HG03521 (cell line): ENCODE measurements around the gene NACC2.

Experiments used
- ATAC-seq: cut with Tn5 transposase; IDR thresholded peaks from one replicate; pipeline ENCODE4 v1.9.1; 2021; ENCODE audit warnings: mild to moderate bottlenecking, moderate library complexity; ENCODE audit not compliant: unreplicated experiment

NACC2 gene

DNA sequence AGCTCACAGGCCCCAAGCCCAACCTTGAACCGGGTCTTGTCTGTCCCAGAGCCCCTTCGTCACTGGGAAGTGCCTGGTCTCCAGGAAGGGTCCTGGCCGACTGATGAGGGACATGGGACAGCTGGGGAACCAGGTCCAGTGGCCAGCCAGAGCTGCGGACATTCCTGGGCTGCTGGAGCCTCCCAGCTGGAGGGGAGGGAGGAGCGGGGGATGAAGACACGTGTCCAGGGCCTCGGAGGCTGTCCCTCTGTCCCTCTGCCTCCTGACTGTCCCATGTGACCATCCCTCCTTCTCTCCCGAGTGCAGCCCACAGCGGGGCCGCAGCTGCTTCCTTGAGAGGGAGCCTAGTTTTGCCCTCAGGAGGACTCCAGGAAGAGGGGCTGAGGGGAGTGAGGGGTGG, 92.2 kb downstream of the NACC2 start:
- ATAC-seq = no peak

DNA sequence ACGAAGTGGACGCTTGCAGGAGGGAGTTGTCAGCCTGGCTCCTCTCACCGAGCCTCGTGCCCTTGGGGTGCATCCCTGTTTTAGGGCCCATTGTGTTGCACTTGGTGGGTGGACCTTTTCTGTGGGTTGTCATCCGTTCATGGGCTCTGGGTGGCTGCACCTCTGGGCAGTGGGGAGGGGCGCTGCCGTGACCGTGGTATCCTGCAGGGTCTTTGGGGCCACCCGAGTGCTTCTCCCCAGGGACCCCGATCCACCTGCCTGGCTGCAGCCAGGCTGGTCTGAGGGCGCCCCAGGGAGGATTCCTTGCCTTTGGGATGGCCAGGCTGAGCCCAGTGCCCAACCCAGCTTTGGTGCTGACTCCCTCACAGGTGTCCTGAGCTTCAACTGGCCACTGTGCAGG, 92.9 kb downstream of the NACC2 start:
- no peak for ATAC-seq

DNA sequence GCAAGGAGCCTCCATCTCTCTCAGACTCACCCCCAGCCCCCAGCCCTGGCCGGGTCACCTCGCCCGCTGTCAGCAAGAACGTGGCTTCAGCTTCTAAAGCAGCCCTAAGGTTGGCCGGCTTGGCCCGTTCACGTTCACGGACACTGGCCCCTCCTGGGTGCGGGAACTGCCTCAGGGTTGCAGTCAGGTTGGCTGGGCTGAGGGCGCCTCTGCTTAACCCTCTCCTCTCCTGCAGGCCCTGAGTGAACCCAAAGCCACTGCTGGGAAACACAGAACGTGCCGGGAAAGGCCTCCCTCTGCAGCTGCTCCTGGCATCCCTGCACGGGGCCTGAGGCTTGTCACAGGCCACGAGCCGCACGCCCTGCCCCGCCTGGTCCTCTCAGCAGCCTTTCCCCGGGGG, 93.9 kb downstream of the NACC2 start:
- no peak for ATAC-seq

DNA sequence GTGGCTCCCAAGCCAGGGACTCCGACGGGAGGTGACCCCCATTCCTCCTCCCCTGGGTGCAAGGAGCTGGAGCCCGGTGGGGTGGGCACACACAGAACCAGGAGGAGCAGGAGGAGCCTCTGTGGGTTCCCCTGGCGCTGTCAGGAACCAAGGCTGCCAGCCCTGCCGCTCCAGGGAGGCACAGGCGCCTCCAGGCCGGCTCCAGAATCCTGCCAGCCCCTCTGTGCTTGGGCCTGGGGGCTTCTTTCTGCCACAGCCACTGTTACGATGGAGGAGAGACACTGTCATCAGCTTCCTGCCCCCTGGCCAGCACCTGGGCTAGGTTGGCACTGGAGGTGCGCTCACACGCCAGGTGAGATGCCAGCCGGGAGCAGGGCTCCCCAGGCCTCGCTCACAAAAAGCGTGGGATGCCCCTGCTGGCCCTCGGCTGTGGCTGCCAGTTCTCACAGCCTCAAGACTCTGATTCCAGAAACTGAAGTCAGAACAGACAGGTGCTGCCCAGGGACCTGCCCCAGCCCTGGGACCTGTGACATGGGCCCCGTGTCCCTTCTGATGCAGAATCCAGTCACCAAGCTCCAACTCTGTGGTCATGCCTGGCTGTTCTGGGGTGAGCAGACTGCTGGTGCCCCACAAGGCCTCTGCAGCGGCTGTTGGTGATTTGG, 96.5 kb downstream of the NACC2 start:
- ATAC-seq = no peak

DNA sequence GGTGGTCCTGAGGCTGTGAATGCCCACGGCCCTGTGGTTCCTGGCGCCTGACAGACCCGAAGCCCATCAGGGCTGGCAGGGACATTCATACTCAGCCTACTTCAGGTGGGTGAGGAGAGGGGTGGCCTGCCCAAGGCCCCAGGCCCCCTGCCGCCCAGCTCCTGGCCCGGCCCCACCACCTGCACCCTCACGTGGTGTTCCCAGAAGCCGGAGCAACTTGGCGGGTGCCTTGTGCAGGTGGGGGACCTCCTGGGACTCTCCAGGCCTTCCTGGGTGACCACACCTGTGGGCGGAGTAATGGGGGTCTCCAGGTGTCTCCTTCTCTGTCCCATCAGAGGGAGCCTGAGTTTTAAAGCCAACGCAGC, 97.1 kb downstream of the NACC2 start:
- no peak for ATAC-seq

DNA sequence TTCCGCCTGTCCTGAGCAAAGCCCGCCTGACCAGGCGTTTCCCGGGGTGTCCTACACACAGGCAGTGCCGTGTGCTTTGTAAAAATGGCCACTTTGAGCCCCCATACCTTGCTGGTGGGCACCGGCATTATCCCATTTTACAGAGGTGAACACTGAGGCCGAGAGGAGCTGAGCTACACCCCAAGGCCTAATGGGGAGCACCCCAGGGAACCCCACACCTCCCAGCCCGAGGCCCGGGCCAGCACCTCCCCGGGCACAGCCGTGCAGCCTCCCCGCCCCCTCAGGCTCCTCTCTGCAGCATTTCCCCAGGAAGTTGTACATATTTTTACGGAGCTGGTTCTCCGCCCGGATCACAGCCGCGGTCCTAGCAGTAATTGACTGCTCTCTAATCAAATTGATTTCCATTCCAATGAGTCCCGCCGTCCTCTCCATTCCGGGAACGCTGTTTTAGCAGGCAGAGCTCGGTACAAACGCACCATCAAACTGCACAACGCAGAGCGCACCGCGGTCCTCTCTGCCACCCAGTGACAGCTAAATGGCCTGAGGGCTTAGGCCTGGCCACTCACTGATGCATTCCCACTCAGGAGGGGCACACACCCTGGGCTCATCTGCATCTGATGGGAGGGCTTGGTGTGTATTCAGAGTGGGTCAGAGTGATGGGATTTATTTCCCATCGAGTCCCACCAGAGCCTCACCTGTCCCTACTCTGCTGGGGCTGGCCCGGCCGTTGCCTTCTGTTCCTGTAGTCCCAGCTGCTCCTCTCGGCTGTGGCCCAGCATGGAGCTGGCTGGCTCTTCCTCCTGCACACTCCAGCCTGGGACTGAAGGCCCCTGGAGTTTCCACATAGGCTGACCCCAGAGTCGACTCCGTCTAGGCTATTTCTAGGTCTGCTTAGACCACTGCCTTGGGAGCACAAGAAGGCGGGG, 97.7 kb downstream of the NACC2 start:
- ATAC-seq = no peak

DNA sequence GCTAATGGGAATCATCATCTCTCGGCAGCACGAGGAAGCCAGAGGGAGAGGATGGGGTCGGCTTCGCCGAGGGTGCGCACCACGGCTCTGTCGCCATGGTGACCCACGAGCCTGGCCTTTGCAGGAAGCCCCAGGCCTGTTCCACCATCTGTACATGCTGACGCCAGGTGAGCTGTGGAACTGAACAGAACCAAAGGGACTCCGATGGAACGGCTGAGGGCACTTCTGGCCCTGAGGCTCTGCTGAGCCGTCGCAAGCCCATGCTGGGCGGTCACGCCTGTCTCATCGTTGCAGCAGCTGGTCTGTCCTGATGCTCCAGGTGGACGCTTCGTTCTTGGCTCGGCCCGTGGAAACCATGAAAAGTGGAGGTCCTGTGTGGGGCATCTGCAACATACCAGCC, 99.3 kb downstream of the NACC2 start:
- ATAC-seq = no peak

DNA sequence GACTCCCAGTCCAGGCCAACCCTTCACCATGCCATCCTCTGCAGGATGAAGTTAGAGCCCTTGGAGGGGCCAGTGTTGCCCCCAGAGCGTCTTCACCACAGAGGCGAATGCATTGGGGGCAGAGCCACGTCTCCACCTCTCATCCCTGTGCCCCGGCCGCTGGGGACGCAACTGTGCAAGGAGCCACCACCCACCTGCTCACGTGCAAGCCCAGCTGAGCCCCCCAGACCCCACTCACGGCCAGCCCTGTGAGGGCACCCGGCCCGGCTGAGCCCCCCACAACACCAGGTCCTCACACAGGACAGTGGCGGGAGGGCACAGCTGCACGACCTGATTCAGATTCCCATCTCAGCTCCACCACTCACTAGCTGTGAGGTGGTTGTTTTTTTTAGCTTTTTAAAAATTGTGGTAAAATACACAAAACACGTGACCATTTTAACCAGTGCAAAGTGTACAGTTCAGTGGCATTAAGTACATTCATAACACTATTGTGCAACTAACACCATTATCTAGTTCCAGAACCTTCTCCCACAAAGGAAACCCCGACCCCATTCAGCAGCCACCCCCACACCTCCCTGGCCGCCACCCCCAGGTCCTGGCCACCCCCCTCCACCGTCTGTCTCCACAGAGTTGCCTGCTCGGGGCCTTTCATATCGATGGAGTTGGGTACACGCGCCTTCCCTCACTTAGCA, 100.4 kb downstream of the NACC2 start:
- no peak for ATAC-seq

DNA sequence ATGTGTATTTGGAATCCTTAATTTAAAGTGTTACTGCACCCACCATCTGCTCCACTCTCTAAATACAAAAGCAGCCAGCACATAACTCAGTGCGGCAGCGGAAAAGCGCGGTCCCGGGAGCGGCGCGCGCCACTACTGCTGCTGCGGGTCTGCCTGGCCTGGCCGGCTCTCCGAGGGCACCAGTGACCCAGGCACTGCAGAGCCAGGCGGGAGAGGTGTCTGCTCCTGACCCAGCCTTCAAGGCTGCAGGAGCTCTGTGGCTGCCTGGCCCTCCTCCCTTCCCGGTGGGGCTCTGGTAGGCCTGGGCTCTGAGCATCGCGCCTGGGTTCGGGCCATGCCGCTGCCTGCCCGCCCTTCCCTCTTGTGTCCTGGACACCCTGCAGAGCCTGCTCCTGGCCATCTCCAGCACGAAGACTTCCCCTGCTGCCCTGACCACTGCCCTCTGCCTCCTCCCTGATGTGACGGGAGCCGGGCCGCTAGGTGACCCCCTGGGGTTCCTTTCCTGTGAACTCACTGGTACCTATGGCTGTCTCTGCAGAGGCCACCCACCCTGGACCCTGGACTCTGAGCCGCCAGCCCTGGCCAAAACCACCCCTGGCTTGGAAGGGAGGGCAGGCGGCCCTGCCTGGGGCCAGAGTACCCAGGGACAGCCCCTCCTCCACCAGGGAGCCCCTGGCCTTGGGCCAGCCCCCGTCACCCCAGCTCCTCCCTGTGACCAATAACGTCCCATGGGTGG, 101.2 kb downstream of the NACC2 start:
- no peak for ATAC-seq

DNA sequence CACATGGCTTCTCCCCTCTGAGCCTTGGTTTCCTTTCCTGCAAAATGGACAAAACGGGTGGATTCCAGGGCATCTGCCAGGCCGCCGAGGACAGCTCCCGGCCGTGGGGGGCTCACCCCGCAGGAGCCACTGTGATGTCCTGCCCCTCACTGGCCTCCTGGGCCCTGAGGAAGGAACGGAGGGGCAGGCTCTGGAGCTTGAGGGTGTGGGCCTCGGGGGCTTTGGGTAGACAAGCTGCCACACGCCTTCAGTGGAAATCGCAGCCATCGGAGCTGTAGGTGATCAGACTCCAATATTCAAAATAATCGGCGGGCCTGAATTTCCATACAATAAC, 101.7 kb downstream of the NACC2 start:
- ATAC-seq = no peak

DNA sequence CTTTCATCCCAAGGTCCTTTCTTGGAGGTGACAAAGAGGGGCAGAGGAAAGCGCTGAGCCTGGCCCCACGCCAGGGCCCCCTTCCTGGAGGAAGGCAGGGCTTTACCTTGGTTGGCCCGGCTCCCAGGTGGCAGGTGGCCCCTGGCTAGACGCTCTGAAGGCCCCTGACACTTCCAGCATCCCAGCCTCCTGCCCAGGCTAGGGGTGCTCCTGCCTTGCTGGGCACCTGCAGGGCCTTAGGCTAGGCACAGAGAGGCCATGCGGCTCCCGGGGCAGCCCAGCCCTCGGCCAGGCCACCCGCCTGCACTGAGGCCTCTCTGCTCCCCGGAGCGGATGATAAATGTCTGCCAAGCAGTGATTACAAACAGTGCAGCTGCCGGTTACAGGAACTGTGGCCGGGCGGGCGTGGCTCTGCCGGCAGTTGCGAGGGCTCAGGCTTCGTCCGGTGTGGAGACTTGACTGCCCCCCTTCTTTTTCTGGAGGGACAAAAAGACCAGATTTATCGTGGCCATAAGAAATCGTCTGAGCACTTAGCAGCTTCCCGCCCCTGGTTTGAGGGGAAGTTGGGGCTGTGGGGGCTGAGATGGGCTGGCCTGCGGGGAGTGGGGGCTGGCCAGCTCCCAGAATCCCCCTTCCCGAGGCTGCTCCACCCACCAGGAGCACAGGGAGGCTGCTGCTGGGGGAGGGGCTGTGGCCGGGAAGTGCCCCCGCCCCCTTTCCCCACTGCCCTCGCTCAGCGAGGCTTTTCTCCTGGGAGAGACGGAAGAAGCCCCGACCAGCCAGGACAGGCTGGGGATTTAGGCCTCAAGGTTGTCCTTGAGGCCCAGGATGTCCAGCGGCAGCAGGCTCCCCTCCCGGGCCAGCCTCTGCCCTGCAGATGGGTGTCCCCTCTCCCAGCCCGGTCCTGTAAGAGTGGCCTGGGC, 102.3 kb downstream of the NACC2 start:
- no peak for ATAC-seq

DNA sequence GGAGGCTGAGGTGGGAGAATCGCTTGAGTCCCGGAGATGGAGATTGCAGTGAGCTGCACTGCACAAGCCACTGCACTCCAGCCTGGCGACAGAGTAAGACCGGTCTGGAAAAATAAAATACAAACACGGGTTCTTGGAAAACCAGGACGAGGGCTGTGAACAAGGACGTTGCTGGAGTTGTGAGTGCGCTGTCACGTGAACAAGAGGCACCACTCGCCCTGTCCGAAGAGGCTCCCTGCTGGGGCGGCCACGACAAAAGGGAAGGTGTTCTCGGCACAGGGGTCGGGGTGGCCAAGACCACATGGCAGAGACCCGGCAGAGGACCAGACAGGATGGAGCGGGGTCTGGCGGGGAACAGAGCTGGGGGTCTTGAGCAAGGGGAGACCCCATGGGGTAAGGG, 103.3 kb downstream of the NACC2 start:
- no peak for ATAC-seq

DNA sequence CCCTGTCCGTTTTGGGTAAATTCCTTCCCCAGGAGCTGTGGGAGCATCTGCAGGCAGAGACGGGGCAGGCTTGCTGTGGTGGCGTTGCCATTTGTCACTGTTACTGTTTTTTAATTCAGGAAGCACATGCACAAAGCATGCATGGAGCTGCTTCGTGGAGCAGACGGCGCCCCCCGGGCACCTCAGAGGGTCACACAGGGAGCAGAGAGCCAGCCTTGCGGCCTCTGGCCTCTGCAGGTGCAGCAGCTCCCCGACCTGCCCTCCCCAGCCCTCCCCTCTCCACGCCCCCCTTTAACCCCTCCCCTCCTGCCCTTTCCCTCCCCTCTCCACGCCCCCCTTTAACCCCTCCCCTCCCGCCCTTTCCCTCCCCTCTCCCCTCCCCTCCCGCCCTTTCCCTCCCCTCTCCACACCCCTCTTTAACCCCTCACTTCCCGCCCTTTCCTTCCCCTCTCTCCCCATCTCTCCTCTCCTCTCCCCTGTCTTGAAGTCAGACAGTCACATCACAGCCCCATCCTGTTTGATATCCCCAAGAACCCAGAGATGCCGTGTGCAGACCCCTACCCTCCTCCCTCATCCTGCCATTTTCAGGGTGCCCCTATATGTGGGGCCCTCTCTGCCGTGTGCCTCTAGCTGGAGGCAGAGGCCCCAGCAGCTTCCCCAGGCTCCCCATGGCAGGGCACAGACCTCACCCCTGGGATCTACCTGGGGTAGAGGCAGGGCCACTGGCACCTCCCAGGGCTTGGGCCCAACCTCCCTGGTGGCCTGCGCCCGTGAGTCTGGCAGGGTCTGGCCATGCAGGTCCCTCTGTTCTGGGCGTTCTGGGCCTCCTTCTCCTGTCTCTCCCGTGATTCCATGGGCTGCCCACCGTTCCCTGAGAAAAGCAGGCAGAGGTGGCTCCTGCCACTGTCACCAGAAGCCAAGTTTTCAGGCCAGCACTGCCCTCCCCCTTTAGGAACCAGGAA, 104.3 kb downstream of the NACC2 start:
- ATAC-seq = no peak

DNA sequence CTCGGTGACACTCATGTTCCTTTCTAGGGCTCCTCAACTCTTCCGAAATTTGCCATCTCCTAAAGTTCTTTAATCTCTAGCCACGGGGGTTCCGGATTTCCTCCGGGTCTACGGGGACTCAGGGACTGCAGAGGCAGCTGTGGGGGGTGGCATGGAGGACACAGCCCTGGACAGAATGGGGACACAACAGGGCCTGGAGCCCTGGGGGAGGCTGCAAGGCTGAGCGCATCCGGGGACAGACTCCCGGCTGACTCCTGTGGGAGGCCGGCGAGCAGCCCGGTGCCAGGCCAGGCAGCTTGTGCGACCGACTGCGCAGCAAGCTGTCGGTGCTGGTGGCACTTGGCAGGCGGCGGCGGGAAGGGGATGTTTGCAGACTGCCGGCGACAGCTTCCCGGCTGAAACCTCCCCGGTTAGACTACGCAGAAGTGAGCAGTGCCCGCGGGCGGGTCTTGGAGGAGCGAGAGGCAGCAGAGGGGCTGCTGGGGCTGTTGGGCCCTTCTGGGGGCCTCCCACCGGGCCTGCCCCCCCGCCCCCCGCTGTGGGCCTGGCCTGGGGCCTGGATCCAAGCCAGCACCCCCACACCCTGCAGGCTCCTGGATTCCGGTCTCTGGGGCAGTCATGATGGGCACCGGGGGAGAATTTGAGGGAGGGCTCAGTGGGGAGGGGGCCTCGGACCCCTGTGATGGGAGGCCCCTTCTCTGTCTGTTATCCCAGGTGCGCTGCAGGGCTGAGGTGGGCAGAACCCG, 105.2 kb downstream of the NACC2 start:
- no peak for ATAC-seq

DNA sequence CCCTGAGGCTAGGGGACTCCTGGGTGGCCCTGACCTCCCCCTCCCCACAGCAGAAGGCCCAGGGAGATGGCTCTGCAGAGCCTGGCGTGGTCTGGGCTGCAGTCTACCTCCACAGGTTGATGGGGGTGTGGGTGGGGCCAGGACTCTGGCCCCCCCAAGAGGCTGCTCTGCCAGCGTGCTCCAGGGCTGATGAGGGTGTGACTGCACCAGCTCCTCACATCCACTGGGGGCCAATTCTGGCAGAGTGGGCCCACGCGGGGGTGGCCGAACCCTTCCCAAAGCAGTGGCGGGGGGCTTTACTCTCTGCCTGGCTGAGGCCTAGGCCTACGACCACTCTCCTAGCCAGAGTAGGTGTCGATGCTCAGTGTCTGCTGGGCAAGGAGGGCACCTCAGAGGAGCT, 105.9 kb downstream of the NACC2 start:
- no peak for ATAC-seq

DNA sequence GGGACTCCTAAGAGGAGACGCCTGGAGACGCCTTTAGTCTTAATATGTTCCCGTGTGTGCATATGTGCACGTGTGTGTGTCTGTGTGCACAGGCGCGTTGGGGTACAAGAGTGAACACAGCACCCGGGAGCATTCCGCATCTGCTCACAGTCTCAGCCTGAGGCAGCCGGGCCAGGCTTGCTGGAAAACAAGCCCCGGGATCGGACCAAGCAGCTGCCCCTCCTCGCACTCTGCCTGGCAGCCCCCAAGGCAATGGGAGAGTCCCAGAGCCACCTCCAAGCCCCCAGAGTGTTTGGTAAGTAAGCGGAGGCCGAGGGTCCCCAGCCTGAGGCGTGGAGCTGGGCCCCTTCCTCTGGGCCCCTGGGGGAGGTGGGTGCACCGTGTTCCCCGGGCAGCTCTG, 106.6 kb downstream of the NACC2 start:
- ATAC-seq = no peak

DNA sequence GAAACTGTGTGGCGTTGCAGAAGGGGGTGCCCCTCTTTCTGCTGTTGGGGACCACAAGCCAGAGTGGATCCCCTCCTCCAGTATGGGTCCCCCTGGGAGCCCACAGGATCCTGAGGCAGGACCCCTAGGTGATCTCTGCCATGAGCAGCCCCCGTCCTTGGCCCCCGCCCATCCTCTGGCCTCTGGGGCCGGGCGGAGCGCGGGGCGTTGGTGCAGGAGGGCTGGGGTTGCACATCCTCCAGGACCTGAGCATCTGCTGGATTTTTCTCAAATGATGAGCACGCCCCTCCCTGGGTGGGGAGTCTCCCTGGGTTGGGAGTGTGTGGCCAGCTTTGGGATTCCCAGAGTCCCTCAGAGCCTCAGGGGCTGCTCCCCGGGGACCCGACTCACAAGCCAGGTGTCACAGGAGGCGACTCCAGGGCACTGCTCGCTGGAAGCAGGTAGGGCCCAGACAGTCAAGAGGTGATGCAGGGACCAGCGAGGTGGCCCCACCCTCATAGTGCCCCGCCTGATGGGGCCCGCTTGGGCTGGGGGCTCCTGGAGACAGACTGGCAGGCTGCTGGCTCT, 107.2 kb downstream of the NACC2 start:
- ATAC-seq = no peak

DNA sequence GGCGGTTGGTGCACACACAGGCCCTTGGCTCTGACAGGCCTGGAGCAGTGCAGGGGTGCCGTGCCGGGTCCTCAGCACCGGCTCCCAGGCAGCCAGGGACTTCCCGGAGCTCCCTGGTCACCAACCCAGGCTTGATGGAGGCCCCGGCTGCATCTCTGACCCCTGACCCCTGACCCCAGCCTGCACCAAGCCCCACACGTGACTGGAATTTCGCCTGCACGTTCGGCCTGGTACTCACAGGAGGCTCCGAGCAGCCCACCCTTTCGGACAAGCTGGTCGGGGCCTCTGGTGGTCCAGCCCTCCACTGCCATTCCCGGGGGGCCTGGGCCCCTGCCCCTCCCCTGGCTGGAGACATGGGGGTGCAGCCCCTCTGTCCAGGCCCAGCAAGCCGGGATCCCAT, 108.5 kb downstream of the NACC2 start:
- no peak for ATAC-seq
